HG03280 (cell line): ENCODE measurements around the gene CIT.

ENCODE experiments used
- ATAC-seq: cut with Tn5 transposase; IDR thresholded peaks from one replicate; pipeline ENCODE4 v1.9.1; 2021; ENCODE audit warnings: mild to moderate bottlenecking, moderate library complexity; ENCODE audit not compliant: unreplicated experiment

CIT gene

DNA sequence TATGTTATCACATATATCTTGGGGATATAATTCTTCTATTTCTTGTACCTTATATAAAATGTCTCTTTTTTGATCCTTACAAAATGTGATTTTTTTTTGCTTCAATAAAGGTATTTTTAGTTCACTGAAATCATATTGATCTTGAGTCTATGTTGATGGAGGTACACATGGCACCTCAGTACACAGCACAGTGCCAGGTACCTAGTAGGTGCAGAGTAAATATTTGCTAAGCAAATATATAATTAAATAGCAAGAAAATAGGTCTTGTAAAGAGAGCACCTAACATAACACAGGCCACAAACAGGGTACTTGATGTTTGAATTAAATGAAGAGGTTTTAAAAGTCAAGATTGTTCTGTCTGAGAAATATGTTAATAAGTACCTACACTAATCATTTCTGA is 69.7 kb downstream of the CIT start:
- no peak for ATAC-seq

GRCh38 chr12:119804011-119804641 is 73.0 kb downstream of the CIT start:
- no peak for ATAC-seq

GRCh38 chr12:119803381-119803791 is 73.7 kb downstream of the CIT start:
- ATAC-seq = no peak

DNA sequence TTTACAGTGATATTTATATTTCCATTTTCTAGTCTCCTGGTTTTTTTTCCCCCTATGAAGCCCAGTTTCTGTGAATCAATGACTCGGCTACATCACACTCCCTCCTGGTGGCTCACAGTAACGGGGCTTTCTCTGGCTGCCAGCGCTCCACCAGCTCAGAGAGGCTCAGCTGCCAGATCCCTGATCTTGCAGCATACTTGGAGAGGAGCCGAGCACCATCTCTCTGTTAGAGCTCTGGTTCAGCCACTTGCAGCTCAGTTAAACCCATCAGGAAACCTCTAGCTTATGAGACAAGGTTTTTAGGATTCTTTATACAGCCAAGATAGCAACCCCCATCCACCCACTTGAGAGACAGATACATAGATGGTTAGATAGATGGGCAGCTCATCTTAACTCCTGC is 74.6 kb downstream of the CIT start:
- no peak for ATAC-seq

GRCh38 chr12:119797090-119797489 is 80.0 kb downstream of the CIT start:
- no peak for ATAC-seq

GRCh38 chr12:119796292-119796691 is 80.8 kb downstream of the CIT start:
- no peak for ATAC-seq

- ATAC-seq = no peak
These were observed 85.7 kb downstream of the CIT start for GRCh38 chr12:119791453-119791852.

DNA sequence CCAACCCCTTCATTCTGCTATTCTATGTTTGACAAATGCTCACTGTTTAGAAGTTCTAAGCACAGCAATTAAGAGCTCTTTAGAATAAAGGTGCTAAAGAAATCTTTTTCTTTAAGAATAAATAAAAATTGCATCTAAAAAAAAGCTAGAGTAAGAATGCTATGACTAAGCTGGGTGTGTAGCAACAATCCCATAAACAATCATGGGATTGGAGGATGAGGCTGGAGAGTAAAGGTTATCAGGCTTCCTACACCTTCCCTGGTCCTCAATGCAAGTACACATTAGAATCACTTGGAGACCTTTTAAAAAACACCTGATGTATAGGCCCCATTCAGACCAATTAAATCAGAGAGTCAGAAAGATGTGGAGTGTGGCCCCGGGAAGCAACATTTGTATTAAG is 88.3 kb downstream of the CIT start:
- no peak for ATAC-seq

DNA sequence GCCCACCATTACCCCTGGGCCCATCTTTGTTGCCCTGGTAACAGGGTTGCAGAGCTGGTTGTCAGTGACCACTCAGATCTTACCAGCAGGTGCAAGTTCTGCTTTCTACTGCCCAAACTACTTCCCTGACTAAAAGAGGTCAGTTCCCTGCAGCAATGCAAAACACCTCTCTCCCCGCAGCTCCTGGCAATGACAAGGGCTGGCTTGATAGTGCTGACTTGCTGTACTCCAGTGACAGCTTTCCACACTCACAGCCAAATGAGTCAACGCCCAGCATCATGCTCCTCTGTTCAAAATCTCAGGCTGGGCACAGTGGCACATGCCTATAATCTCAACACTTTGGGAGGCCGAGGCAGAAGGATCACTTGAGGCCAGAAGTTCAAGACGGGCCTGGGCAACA is 90.6 kb downstream of the CIT start:
- ATAC-seq = no peak

DNA sequence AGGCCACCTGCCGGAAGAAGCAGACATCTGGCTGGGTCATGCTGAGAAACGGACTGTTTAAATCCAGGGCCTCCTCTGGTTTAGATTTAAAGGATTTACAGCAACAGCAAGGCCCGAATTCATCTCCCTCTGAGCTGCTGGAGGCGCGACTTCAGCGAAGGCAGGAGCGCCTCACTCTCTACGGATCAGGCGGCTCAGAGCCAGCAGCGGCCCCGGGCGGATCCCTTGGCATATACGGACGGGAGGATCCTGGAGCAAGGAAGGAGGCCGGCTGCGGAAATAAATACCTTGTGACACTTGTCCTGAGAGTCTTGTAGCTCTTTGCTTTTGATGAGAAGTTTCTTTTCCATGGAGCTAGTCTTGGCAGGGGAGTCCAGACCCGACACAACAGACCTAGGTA is 92.4 kb downstream of the CIT start:
- ATAC-seq = no peak

DNA sequence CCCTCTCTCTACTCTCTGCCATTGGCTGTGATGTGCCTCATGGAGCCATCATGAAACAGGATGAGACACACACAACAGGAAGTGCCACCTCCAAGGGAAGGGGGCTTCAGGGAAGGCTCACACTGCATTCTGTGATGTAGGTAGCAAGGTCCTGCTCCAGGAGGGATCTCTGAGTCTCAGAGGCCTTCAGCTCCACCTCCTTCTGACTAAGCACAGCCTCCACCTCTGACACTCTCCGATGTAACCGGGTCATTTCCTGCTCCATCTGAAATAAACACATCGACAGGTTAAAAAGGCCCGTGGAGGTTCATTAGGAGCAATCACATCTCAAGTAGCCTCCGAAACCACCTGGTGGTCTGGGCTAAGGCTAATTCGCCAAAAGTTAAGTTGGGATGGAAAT is 93.3 kb downstream of the CIT start:
- ATAC-seq = no peak

- ATAC-seq = peak; percentile 85
These were observed 95.3 kb downstream of the CIT start for GRCh38 chr12:119781804-119782203.

GRCh38 chr12:119780786-119781434 is 96.2 kb downstream of the CIT start:
- ATAC-seq = no peak

DNA sequence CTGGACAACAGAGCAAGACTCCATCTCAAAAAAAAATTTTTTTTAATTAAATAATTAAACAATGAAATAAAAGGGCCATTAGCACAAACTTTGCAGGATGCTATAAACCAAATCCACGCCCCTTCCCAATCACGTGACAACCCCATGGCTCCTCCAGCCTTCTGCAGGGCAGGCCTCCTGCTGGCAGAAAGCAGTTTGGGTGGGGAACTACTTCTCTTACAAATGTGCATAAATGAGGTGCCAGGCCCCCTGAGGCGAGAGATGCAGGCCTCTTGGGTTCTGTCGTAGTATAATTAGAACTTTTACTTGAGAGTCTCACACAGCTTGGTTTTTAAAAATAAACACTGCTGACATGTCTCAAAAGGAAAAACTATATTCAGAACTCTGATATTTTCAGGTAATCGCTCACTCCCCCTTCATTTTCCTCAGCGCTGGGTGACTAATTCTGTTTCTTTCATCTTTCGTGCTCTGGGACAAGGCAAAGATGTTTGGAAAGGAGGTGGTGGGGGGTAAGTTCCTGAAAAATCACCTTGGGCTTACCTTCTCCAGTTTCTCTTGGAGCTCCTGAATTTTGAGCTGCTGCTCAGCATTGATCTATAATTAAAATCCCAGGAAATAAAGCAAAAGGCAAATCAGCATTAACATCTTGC is 101.7 kb downstream of the CIT start:
- no peak for ATAC-seq

- no peak for ATAC-seq
These were observed 104.7 kb downstream of the CIT start for GRCh38 chr12:119772431-119772830.

DNA sequence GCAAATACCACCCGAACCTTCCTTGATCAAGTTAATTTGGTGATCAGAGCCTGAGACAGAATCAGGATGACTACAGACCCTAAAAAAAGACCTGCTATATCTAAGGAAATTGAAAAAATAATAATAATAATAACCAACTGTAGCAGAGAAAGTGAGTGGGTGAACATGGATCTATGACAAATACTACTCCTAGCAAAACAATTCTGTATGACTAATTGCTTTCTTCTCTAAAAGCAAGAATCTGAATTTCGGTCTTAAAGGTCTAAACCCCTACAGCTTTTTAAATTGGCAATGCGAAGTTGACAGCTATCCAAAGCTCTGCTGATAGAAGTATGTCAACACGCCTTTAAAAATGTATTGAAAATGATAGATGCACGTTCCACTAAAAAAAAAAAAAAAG is 107.0 kb downstream of the CIT start:
- no peak for ATAC-seq

- ATAC-seq = no peak
These were observed 114.5 kb downstream of the CIT start for GRCh38 chr12:119762619-119763018.

GRCh38 chr12:119758722-119759121 is 118.4 kb downstream of the CIT start:
- ATAC-seq = no peak

DNA sequence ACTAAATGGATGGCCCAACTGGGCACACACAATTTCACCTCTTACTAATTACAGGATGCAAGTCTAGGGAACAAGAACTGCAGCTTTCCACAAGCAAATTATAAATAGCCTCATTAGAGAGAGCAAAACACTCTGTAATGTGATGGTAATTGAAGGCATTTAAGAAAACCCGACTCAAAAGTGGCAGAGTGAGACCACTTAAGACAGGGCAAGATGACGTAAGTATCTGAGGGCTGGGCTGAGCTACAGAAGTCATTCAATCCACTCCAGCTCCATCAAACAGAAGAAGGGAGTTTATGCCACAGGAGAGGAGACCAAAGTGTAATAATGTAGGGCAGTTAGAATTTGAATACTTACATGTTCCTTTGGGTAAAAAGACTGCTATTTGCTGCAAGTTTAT is 118.9 kb downstream of the CIT start:
- ATAC-seq = no peak

DNA sequence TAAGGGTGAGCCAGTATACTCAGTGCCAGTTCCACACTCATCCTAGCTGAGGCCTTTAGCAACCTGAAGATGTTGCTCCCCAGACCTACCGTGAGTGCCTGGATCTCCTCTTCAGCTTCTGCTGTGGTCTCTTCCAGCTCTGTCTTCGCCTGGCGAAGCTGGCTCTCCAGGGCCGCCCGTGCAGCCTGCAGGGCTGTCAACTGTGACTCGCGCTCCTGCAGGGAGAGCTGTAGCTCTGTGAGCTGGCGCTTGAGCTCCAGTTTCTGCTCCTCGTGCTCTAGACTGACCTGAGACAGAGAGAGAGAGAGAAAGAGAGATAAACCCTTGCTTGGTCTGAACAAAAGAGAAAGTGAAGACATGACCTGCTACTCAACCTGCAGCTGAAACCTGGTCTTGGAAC is 125.2 kb downstream of the CIT start:
- no peak for ATAC-seq

GRCh38 chr12:119749666-119750065 is 127.5 kb downstream of the CIT start:
- no peak for ATAC-seq

- ATAC-seq = no peak
These were observed 128.6 kb downstream of the CIT start for GRCh38 chr12:119748497-119748896.
